Measurements from ENCODE around the gene GALNT15. TPM values are rescaled to one million over a fixed set of nuclear protein-coding genes. Genes with fewer than 3 reads are reported as not detected.

GALNT15 gene
- total and polyA plus RNA-seq, 7 donors = 1.2 to 211 (median 36.6) TPM

DNA sequence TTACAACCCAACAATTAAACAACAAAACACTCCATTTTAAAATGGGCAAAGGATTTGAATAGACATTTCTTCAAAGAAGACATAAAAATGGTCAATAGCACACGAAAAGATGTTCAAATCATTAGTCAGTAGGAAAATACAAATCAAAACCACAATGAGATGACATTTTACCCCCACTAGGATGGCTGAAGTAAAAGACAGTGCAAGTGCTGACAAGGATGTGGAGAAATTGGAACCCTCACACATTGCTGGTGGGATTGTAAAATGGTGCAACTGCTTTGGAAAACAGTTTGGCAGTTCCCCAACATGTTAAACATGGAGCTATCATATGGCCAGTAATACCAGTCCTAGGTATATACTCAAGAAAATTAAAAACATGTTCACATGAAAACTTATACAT, 11.6 kb downstream of the GALNT15 start:
- 31 to 53% methylated on average over 1 of the region's 1 CpG for WGBS, 2 donors
- Histone ChIP-seq H3K9me3 (no peaks in the 10 kb centered on the region), H3K4me3 (no peak overlapping the region), H3K36me3 (no peaks in the 10 kb centered on the region), H3K27me3 (no peaks in the 10 kb centered on the region), H3K4me1 (peaks cover 0 to 11% (median 3%) of the 10 kb centered on the region in 4 donors), H3K27ac (no peak overlapping the region)
- no peak for TF ChIP-seq POLR2AphosphoS5 (IDR thresholded peaks at IDR 0.05)
- no peak for TF ChIP-seq EP300 (IDR thresholded peaks at IDR 0.05)
- no peak for TF ChIP-seq POLR2A (IDR thresholded peaks at IDR 0.05)
- TF ChIP-seq, protein P1, sequence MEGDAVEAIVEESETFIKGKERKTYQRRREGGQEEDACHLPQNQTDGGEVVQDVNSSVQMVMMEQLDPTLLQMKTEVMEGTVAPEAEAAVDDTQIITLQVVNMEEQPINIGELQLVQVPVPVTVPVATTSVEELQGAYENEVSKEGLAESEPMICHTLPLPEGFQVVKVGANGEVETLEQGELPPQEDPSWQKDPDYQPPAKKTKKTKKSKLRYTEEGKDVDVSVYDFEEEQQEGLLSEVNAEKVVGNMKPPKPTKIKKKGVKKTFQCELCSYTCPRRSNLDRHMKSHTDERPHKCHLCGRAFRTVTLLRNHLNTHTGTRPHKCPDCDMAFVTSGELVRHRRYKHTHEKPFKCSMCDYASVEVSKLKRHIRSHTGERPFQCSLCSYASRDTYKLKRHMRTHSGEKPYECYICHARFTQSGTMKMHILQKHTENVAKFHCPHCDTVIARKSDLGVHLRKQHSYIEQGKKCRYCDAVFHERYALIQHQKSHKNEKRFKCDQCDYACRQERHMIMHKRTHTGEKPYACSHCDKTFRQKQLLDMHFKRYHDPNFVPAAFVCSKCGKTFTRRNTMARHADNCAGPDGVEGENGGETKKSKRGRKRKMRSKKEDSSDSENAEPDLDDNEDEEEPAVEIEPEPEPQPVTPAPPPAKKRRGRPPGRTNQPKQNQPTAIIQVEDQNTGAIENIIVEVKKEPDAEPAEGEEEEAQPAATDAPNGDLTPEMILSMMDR (IDR thresholded peaks at IDR 0.05) = no peak
- intact Hi-C loops (cut with DNase I) = no loop called here
- DNase-seq = no peak

DNA sequence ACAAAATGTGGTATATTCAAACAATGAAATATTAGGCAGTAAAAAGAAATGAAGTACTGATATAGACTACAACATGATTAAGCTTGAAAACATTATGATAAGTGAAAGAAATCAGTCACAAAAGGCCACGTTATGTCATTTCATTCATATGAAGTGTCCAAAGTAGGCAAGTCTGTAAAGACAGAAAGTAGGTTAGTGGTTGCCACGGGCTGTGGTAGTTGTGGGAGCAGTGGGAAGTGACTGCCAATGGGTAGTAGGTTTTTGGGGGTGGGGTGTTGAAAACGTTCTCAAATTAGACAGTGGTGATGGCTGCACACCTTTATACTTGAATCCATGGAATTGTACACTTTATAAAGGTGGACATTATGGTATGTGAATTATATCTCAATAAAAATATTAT, 12.1 kb downstream of the GALNT15 start:
- Histone ChIP-seq H3K4me3 (no peak overlapping the region), H3K36me3 (no peaks in the 10 kb centered on the region), H3K4me1 (peaks cover 0 to 11% (median 3%) of the 10 kb centered on the region in 4 donors), H3K27me3 (no peaks in the 10 kb centered on the region), H3K9me3 (no peaks in the 10 kb centered on the region), H3K27ac (no peak overlapping the region)
- WGBS, 2 donors = 62 to 72% methylated on average over 3 of the region's 3 CpGs
- no peak for DNase-seq
- TF ChIP-seq POLR2A (IDR thresholded peaks at IDR 0.05) = no peak
- TF ChIP-seq EP300 (IDR thresholded peaks at IDR 0.05) = no peak
- no peak for TF ChIP-seq POLR2AphosphoS5 (IDR thresholded peaks at IDR 0.05)
- TF ChIP-seq, protein P1 (IDR thresholded peaks at IDR 0.05) = no peak
- intact Hi-C loops (cut with DNase I) = no loop called here

DNA sequence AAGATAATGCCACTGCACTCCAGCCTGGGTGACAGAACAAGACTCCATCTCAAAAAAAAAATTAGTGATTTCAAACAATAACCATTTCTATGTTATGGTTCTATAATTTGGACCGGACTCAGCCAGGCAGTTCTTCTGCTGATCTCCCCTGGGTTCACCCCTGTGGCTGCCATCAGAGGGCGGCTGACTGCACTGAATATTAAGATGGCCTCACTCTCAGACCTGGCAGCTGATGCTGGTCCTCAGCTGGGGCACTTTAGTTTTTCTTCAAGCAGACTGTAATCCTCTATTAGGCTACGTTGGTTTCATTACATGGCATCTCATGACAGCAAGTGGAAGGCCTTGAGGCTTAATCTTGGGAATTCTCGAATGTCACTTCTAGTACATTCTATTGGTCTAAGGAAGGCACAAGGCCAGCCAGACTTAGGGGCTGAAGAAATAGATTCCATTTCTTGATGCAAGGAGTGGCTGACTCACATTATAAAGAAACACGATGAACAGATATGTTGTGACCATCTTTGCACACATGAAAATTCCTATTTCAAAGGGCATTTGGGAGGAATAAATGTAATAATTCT, 12.8 kb downstream of the GALNT15 start:
- peaks cover 0 to 11% (median 0%) of the 10 kb centered on the region in 4 donors for H3K4me1 ChIP-seq
- H3K9me3 ChIP-seq = no peaks in the 10 kb centered on the region
- intact Hi-C loops (cut with DNase I) = no loop called here
- H3K36me3 ChIP-seq = no peaks in the 10 kb centered on the region
- H3K27me3 ChIP-seq = no peaks in the 10 kb centered on the region
- TF ChIP-seq POLR2A (IDR thresholded peaks at IDR 0.05) = no peak
- no peak for TF ChIP-seq POLR2AphosphoS5 (IDR thresholded peaks at IDR 0.05)
- TF ChIP-seq EP300 (IDR thresholded peaks at IDR 0.05) = no peak
- TF ChIP-seq, protein P1 (IDR thresholded peaks at IDR 0.05) = no peak
- H3K4me3 ChIP-seq = no peak overlapping the region
- DNase-seq = no peak
- WGBS, 2 donors = 88 to 92% methylated on average over 5 of the region's 5 CpGs
- H3K27ac ChIP-seq = no peak overlapping the region

DNA sequence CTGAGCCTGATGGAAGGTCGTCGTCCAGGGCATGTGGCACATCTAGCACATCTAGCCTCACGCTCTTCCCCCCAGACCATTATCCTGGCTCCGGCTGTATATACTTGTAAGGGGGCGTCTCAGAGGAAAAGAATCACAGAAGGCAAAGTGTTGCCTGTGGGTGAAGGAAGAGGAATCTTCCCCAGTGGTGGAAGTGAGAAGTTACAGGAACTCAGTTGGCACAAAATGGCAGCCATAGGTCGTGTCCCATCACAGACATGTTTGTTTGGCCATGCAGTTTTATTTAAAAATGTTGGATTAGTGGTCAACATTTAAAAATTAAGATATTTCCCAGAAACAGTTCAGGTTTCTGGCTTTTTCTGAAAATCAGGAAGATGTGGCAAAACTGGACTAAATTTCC, 13.6 kb downstream of the GALNT15 start:
- DNase-seq = no peak
- intact Hi-C loops (cut with DNase I) = no loop called here
- TF ChIP-seq EP300 (IDR thresholded peaks at IDR 0.05) (no peak), POLR2A (IDR thresholded peaks at IDR 0.05) (no peak), POLR2AphosphoS5 (IDR thresholded peaks at IDR 0.05) (no peak)
- TF ChIP-seq, protein P1 (IDR thresholded peaks at IDR 0.05) = no peak

DNA sequence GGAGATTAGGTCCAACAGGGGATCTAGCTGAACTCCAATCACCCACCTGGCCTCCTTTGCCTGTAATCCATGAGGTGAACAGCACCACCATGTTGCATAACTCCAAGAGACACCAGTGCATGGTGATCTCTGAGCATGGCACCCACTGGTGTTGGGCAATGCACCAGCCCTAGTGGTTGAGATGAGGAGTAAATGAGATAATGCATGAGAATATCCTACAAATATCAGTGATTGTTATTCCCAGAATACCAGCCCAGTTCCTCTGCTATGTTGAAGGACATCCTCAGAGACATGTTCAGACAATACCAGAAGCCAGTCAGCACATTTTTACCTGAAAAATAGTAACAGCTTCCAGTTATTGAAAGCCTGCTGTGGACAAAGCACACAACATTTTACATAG, 14.7 kb downstream of the GALNT15 start:
- Histone ChIP-seq H3K4me3 (no peak overlapping the region), H3K4me1 (peaks cover 0 to under 1% (median 0%) of the 10 kb centered on the region in 4 donors), H3K27me3 (no peaks in the 10 kb centered on the region), H3K36me3 (no peaks in the 10 kb centered on the region), H3K27ac (no peak overlapping the region), H3K9me3 (no peaks in the 10 kb centered on the region)
- no peak for DNase-seq
- TF ChIP-seq POLR2AphosphoS5 (IDR thresholded peaks at IDR 0.05) = no peak
- TF ChIP-seq POLR2A (IDR thresholded peaks at IDR 0.05) = no peak
- TF ChIP-seq, protein P1 (IDR thresholded peaks at IDR 0.05) = no peak
- no peak for TF ChIP-seq EP300 (IDR thresholded peaks at IDR 0.05)
- intact Hi-C loops (cut with DNase I) = no loop called here

More for the DNA sequence above, 13.6 kb downstream of the GALNT15 start:
- Histone ChIP-seq H3K9me3 (no peaks in the 10 kb centered on the region), H3K27ac (no peak overlapping the region), H3K27me3 (no peaks in the 10 kb centered on the region), H3K36me3 (no peaks in the 10 kb centered on the region), H3K4me1 (peaks cover 0 to 11% (median 0%) of the 10 kb centered on the region in 4 donors), H3K4me3 (no peak overlapping the region)
- WGBS, 2 donors = 88 to 90% methylated on average over 6 of the region's 6 CpGs

Measured in sigmoid colon (tissue), 7 donors.